Body of pancreas (tissue), 4 donors: Measurements from ENCODE around the gene ATP8A2. TPM values are rescaled to one million over a fixed set of nuclear protein-coding genes. Genes with fewer than 3 reads are reported as not detected.
"Not testable (repeated sequence)": the region's sequence is repeated elsewhere in the genome, so short reads cannot be mapped to it uniquely, and the experiment has no call there.

Source experiments
- ATAC-seq: fragments of 150-250 bp; one replicate; pipeline ENCODE4 v1.9.1; 2016
- DNase-seq, 4 donors: peaks; one replicate each; pipeline ENCODE4 v3.0.0-alpha.2; 2019
- H3K27ac ChIP-seq, 4 donors: fragments of 200-600 bp; sonication (generic); 1 replicate in 3 of 4; 2 replicates in 1 of 4; pipeline versions ENCODE4 v1.5.1 to v1.6.1; 2016 to 2019; ENCODE audit warnings: mild to moderate bottlenecking in 1 of 4, mixed read lengths in 1 of 4, moderate library complexity in 1 of 4
- H3K27me3 ChIP-seq, 2 donors: fragments of 200-600 bp; sonication (generic); one replicate each; pipeline ENCODE4 v1.6.0; 2016; ENCODE audit warnings: mild to moderate bottlenecking in 1 of 2
- H3K36me3 ChIP-seq, 2 donors: fragments of 200-600 bp; sonication (generic); replicated peaks in 1 of 2; 2 replicates each; pipeline ENCODE4 v1.5.1; 2016; ENCODE audit warnings: low read depth in 2 of 2; ENCODE audit not compliant: insufficient read depth in 1 of 2
- H3K4me1 ChIP-seq: fragments of 200-600 bp; sonication (generic); one replicate; pipeline ENCODE4 v1.6.0; 2016
- H3K4me3 ChIP-seq, 2 donors: fragments of 200-600 bp; sonication (generic); 1 replicate in 1 of 2; 2 replicates in 1 of 2; pipeline ENCODE4 v1.5.1; 2016 to 2019
- H3K9me3 ChIP-seq, 3 donors: fragments of 200-600 bp; sonication (generic); 1 replicate in 2 of 3; 2 replicates in 1 of 3; pipeline ENCODE4 v1.5.1; 2016
- POLR2A ChIP-seq, 3 donors: fragments of 450-650 bp; IDR thresholded peaks; one replicate each; pipeline ENCODE4 v1.6.1; 2016; ENCODE audit warnings: antibody characterized with exemption in 3 of 3, mild to moderate bottlenecking in 2 of 3
- WGBS, 2 donors: methylation state at CpG; one replicate each; pipeline ENCODE4 v1.1.5; 2017; 5-methylcytosine and 5-hydroxymethylcytosine counted together
- intact Hi-C: fragments of 100-400 bp; cut with DNase I; formaldehyde crosslinking; loops from one replicate; pipeline ENCODE4 v1.15.1; 2023
- total RNA-seq, 2 donors: library from RNA; depleted of rRNA; stranded (reverse); fragments of >200 nt; gene quantifications; one replicate each; pipeline ENCODE4 v1.1.0, GENCODE V29; 2016
- TF ChIP-seq, protein P1 (sequence below), 7 experiments: fragments of 450-650 bp in 4 of 7; fragments of 200-600 bp in 3 of 7; sonication (generic) in 3 of 7; IDR thresholded peaks; one replicate each; pipeline ENCODE4 v1.5.1; 2016 to 2019; ENCODE audit warnings: antibody characterized with exemption in 7 of 7

Gene ATP8A2
- total RNA-seq, 2 donors from 2014 or later = under 0.01 TPM; not detected in 1

GRCh38 chr13:25819856-25820530 is 448.2 kb downstream of the ATP8A2 start:
- intact Hi-C loops = no loop called here
- Histone ChIP-seq H3K36me3 (no peaks in the 10 kb centered on the region), H3K27me3 (no peaks in the 10 kb centered on the region), H3K9me3 (no peaks in the 10 kb centered on the region), H3K27ac (no peak overlapping the region), H3K4me1 (no peaks in the 10 kb centered on the region), H3K4me3 (no peak overlapping the region)
- DNase-seq (peak in 1 of 4 donors; percentile 28), ATAC-seq (no peak)
- 46 to 57% methylated on average over 10 of the region's 10 CpGs for WGBS, 2 donors
- TF ChIP-seq, protein P1, sequence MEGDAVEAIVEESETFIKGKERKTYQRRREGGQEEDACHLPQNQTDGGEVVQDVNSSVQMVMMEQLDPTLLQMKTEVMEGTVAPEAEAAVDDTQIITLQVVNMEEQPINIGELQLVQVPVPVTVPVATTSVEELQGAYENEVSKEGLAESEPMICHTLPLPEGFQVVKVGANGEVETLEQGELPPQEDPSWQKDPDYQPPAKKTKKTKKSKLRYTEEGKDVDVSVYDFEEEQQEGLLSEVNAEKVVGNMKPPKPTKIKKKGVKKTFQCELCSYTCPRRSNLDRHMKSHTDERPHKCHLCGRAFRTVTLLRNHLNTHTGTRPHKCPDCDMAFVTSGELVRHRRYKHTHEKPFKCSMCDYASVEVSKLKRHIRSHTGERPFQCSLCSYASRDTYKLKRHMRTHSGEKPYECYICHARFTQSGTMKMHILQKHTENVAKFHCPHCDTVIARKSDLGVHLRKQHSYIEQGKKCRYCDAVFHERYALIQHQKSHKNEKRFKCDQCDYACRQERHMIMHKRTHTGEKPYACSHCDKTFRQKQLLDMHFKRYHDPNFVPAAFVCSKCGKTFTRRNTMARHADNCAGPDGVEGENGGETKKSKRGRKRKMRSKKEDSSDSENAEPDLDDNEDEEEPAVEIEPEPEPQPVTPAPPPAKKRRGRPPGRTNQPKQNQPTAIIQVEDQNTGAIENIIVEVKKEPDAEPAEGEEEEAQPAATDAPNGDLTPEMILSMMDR (IDR thresholded peaks at IDR 0.05) = no peak
- TF ChIP-seq POLR2A (IDR thresholded peaks at IDR 0.05) = no peak

DNA sequence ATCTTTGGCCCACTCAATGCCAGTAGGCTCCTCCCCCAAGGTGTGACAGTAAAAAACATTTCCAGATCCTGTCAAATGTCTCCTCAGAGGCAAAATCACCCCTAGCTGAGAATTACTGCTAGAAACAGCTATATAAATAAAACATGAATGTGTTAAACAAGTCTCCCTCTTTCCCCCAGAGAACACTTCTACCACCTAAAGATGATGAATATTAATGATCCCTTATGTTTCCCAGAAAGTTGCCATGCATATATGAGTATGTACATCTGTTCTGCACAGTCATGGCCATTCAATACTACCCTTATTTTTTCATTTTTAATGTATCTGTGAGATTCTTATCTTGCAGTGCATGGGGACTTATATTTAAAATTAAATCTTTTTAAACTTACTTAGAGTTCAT is 450.0 kb downstream of the ATP8A2 start:
- Histone ChIP-seq H3K4me3 (no peak overlapping the region), H3K27ac (no peak overlapping the region), H3K36me3 (no peaks in the 10 kb centered on the region), H3K9me3 (no peaks in the 10 kb centered on the region), H3K4me1 (no peaks in the 10 kb centered on the region), H3K27me3 (no peaks in the 10 kb centered on the region)
- ATAC-seq = no peak
- intact Hi-C loops = no loop called here
- no peak for DNase-seq
- TF ChIP-seq, protein P1 (IDR thresholded peaks at IDR 0.05) = no peak
- no peak for TF ChIP-seq POLR2A (IDR thresholded peaks at IDR 0.05)

- DNase-seq, H3K27me3 ChIP-seq, intact Hi-C loops, H3K9me3 ChIP-seq, H3K4me1 ChIP-seq, H3K36me3 ChIP-seq, H3K4me3 ChIP-seq, ATAC-seq, H3K27ac ChIP-seq: not testable (repeated sequence)
- WGBS, 2 donors = 63 to 71% methylated on average over 9 of the region's 9 CpGs
These were observed 455.4 kb downstream of the ATP8A2 start for GRCh38 chr13:25827221-25827620.

GRCh38 chr13:25827831-25828465 is 456.2 kb downstream of the ATP8A2 start:
- H3K4me1 ChIP-seq = no peaks in the 10 kb centered on the region
- intact Hi-C loops = no loop called here
- TF ChIP-seq POLR2A (IDR thresholded peaks at IDR 0.05) = no peak
- TF ChIP-seq, protein P1 (IDR thresholded peaks at IDR 0.05) = no peak
- ATAC-seq (no peak), DNase-seq (no peak)
- H3K36me3 ChIP-seq = no peaks in the 10 kb centered on the region
- no peak overlapping the region for H3K27ac ChIP-seq
- 63 to 69% methylated on average over 5 of the region's 5 CpGs for WGBS, 2 donors
- H3K27me3 ChIP-seq = no peaks in the 10 kb centered on the region
- H3K4me3 ChIP-seq = no peak overlapping the region
- H3K9me3 ChIP-seq = no peaks in the 10 kb centered on the region

GRCh38 chr13:25833761-25834160 is 462.0 kb downstream of the ATP8A2 start:
- intact Hi-C loops = no loop called here
- WGBS, 2 donors = 87 to 91% methylated on average over 1 of the region's 1 CpG
- DNase-seq = no peak
- Histone ChIP-seq H3K9me3 (no peaks in the 10 kb centered on the region), H3K4me1 (no peaks in the 10 kb centered on the region), H3K27me3 (no peaks in the 10 kb centered on the region), H3K36me3 (no peaks in the 10 kb centered on the region), H3K27ac (no peak overlapping the region), H3K4me3 (no peak overlapping the region)
- no peak for ATAC-seq
- TF ChIP-seq, protein P1 (IDR thresholded peaks at IDR 0.05) = no peak
- TF ChIP-seq POLR2A (IDR thresholded peaks at IDR 0.05) = no peak
